Aorta (tissue), 5 donors: Measurements from ENCODE around the gene CDS1. TPM values are rescaled to one million over a fixed set of nuclear protein-coding genes. Genes with fewer than 3 reads are reported as not detected.

Source experiments
- ATAC-seq: fragments of 200-7000 bp; cut with Tn5 transposase; one replicate; pipeline ENCODE4 v1.9.1; 2022; ENCODE audit warnings: moderate library complexity; ENCODE audit not compliant: low FRiP score
- DNase-seq, 2 donors: peaks; one replicate each; pipeline ENCODE4 v3.0.0-alpha.2; 2020
- H3K27ac ChIP-seq, 2 donors: one replicate each; pipeline ENCODE4 v1.5.1; 2013; ENCODE audit warnings: low read length in 2 of 2, mild to moderate bottlenecking in 2 of 2, moderate library complexity in 2 of 2, control low read depth in 1 of 2, inconsistent platforms in 1 of 2, low read depth in 1 of 2
- H3K27me3 ChIP-seq, 2 donors: one replicate each; pipeline ENCODE4 v1.6.1; 2013; ENCODE audit warnings: control low read depth in 1 of 2, low read length in 1 of 2, mild to moderate bottlenecking in 1 of 2, moderate library complexity in 1 of 2; ENCODE audit not compliant: insufficient read depth in 2 of 2, control insufficient read depth in 1 of 2
- H3K36me3 ChIP-seq, 2 donors: one replicate each; pipeline ENCODE4 v1.6.1; 2013; ENCODE audit warnings: control low read depth in 1 of 2, low read length in 1 of 2, mild to moderate bottlenecking in 1 of 2; ENCODE audit not compliant: insufficient read depth in 2 of 2, control insufficient read depth in 1 of 2
- H3K4me1 ChIP-seq, 2 donors: one replicate each; pipeline ENCODE4 v1.6.1; 2013; ENCODE audit warnings: low read length in 2 of 2, control low read depth in 1 of 2, mild to moderate bottlenecking in 1 of 2, moderate library complexity in 1 of 2; ENCODE audit not compliant: insufficient read depth in 2 of 2, control insufficient read depth in 1 of 2
- H3K4me3 ChIP-seq, 2 donors: one replicate each; pipeline ENCODE4 v1.5.1; 2013; ENCODE audit warnings: low read length in 2 of 2, control low read depth in 1 of 2, mild to moderate bottlenecking in 1 of 2
- H3K9me3 ChIP-seq: one replicate; pipeline ENCODE4 v1.6.1; 2013; ENCODE audit warnings: mild to moderate bottlenecking, low read length; ENCODE audit not compliant: control insufficient read depth
- WGBS, 2 donors: extraction: QIAGEN DNeasy Blood & Tissue Kit; methylation state at CpG; one replicate each; pipeline ENCODE4 v1.1.7; 2013; 5-methylcytosine and 5-hydroxymethylcytosine counted together
- intact Hi-C, 2 donors: fragments of 100-400 bp; cut with DNase I; formaldehyde crosslinking; loops; one replicate each; pipeline versions ENCODE4 v1.14.2 to v1.15.0; 2022
- polyA plus RNA-seq, 2 donors: library from polyadenylated mRNA; stranded (reverse); fragments of 200-250 nt; gene quantifications; one replicate each; pipeline ENCODE4 v1.2.3, GENCODE V29; 2013
- total RNA-seq, 2 donors: library from RNA; stranded (reverse); fragmentation: NEBNext Ultra II Directional; extraction: Animal tissue kit (Norgen Biotek cat#: 25700); gene quantifications; one replicate each; pipeline ENCODE4 v1.2.1, GENCODE V29; 2021
- donor health status: healthy with polysubstance abuse.
- donor health status: Bipolar disorder and iron deficiency.
- donor health status: DM: no; HTN: no; CAD: no.
- donor health status: DM: no; HTN: no; CAD: no.
- donor health status: DM: yes; HTN: yes; CAD: no.

CDS1 gene
- total and polyA plus RNA-seq, 4 donors = 0.33 to 4.8 (median 0.43) TPM

DNA sequence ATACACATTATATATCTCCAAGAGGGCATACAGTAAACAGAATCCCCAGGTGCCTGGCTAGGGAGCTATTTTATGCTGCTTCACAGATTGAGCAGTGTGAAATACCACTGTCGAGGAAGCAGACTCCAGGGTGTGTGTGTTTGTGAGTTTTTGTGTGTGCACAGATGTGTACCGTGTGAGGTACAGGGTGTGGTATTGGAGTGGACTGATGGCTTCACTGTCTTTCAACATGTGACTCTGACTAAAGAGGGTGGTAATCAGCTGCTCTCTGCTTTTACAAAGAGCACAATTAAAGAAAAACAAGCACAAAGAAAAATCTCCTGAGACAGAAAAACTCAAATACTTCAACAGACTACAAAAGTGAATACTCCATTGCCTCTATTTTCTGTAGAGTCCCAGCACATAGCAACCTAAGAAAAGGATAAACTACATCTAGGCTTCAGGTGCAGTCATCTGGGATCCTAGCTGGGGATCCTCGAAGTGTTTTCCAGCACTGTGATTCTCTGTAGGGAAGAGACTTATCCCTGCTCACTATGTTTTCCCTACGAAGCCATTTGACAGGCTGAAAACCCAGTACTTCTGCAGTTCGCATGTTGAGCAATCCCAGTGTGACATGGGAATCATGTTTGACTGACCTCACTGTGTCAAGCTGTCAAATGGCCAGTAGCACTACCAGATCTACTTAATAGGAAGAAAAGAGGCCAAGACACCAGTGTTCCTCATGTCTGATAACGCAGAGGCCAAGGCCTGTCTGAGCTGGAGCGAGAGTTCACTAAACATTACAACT lies 100.3 kb downstream of the CDS1 start:
- ATAC-seq (no peak), DNase-seq (no peak)
- no peaks in the 10 kb centered on the region for H3K27me3 ChIP-seq
- no peaks in the 10 kb centered on the region for H3K9me3 ChIP-seq
- 83 to 84% methylated on average over 7 of the region's 7 CpGs for WGBS, 2 donors
- H3K27ac ChIP-seq = peak overlapping the region in 1 of 2 donors; percentile 35
- H3K4me1 ChIP-seq = peaks cover 0 to 2% of the 10 kb centered on the region in 2 donors
- intact Hi-C loops = no loop called here
- no peak overlapping the region for H3K4me3 ChIP-seq
- peaks cover 3 to 8% of the 10 kb centered on the region in 2 donors for H3K36me3 ChIP-seq

DNA sequence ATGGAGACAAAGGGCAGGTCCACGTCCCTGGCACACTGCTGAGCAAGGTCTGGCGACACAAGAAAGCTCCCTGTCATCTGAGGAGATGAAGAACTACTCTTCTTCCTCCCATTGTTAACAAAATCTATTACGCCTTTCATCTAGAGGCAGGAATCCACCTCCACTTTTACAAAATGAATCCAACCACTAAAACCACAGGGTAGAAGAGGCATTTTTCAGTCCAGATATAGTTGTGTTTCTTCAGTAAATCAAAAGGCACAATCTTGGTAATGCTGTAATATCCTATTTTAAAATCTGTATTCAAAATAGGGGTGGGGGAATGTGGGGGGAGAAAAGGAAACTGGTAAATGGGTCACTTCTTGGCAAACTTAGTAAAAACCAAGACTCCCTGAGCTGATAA lies 101.4 kb downstream of the CDS1 start:
- Histone ChIP-seq H3K27ac (no peak overlapping the region), H3K9me3 (no peaks in the 10 kb centered on the region), H3K4me3 (no peak overlapping the region), H3K27me3 (no peaks in the 10 kb centered on the region), H3K4me1 (peaks cover 0 to 2% of the 10 kb centered on the region in 2 donors), H3K36me3 (peaks cover 2 to 8% of the 10 kb centered on the region in 2 donors)
- intact Hi-C loops = no loop called here
- ATAC-seq = no peak
- DNase-seq = no peak
- 85% methylated on average over 3 of the region's 3 CpGs for whole genome bisulfite sequencing, 2 donors

DNA sequence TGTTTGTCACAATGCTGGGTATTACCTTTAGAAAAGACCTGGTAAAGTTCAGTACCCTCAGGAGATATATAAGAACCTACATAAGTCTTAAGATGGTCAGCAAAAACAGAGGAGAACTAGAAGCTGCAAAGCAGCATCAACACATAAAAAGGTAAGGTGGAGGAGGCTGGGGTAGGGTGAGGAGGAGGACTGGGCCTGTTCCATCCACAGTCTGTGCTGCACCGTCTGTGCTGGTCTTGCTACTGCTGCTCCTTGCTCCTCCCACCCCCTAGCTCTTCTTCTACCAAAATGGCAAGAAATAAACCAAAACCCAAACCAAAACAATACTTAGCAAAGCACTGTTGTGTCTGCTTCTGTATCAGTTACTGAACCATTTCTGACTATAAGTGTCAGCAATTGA lies 102.2 kb downstream of the CDS1 start:
- Histone ChIP-seq H3K9me3 (no peaks in the 10 kb centered on the region), H3K36me3 (peaks cover 2 to 8% of the 10 kb centered on the region in 2 donors), H3K4me1 (peaks cover 0 to 2% of the 10 kb centered on the region in 2 donors), H3K27me3 (no peaks in the 10 kb centered on the region), H3K27ac (no peak overlapping the region), H3K4me3 (no peak overlapping the region)
- ATAC-seq = no peak
- intact Hi-C loops = no loop called here
- DNase-seq = no peak
- 14 to 40% methylated on average over 1 of the region's 1 CpG for WGBS, 2 donors

DNA sequence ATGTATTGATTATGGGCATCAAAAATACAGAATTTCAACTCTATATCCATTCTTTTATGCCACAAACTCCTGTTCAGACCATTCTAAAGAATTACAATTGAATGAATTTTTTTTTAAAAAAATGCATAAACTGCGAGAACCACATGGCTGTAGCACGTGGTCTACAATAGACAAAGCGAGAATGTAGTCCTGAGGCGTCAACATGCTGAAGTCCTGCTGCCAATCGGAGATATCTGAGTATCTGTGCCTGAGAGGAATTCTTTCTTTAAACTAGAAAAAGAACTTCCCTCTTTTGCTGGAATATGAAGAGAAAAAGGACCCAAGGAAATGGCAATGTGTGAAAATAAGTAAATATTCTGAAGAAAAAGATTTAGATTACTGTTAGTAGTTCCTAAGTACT lies 105.7 kb downstream of the CDS1 start:
- intact Hi-C loops = no loop called here
- ATAC-seq (no peak), DNase-seq (no peak)
- Histone ChIP-seq H3K27ac (no peak overlapping the region), H3K36me3 (peaks cover 2 to 9% of the 10 kb centered on the region in 2 donors), H3K4me3 (no peak overlapping the region), H3K9me3 (no peaks in the 10 kb centered on the region), H3K4me1 (no peaks in the 10 kb centered on the region), H3K27me3 (no peaks in the 10 kb centered on the region)
- 95% methylated on average over 5 of the region's 5 CpGs for WGBS, 2 donors

DNA sequence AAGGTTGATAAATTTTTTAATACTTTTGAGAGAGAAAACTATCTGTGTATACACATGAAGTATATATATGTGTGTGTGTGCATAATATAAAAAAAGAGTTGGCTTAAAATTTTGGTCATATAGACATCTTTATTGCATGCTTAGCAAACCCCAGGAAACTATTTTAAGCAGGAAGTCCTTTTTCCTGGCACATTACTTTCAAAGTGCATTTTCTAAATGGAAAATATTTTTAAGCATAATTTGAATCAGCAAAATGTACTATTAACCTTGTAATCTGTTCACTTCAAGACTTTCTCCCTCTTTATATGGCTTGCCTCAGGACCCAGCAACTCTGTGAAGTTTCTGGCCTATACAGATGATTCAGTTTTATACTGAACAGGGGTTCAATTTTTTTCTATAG lies 106.3 kb downstream of the CDS1 start:
- intact Hi-C loops = no loop called here
- H3K36me3 ChIP-seq = peaks cover 2 to 6% of the 10 kb centered on the region in 2 donors

DNA sequence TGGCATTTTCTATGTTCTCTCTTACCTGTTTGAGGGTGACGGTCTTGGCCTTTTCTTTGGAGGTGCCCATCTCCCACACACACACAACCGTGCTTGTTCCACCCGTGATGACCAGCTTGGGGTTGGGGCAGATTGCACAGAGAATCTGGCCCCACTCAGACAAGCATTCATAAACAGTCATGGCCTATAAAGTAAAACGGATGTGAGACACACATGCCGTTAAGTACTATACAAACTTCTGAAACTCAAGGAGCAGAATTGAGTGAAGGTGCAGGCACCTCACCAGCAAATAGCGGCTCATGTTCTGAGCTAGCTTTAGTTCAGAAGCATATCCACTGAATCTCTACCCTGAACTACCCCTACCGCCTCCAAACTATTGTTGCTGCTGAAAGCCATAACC lies 107.6 kb downstream of the CDS1 start:
- Histone ChIP-seq H3K4me1 (no peaks in the 10 kb centered on the region), H3K4me3 (no peak overlapping the region), H3K9me3 (no peaks in the 10 kb centered on the region), H3K27me3 (no peaks in the 10 kb centered on the region), H3K36me3 (peaks cover 7 to 10% of the 10 kb centered on the region in 2 donors), H3K27ac (no peak overlapping the region)
- intact Hi-C loops = no loop called here
- DNase-seq (no peak), ATAC-seq (no peak)
- WGBS, 2 donors = 91 to 96% methylated on average over 7 of the region's 7 CpGs

More for the DNA sequence above, 106.3 kb downstream of the CDS1 start:
- Histone ChIP-seq H3K9me3 (no peaks in the 10 kb centered on the region), H3K27me3 (no peaks in the 10 kb centered on the region), H3K4me3 (no peak overlapping the region), H3K4me1 (no peaks in the 10 kb centered on the region), H3K27ac (no peak overlapping the region)
- ATAC-seq (no peak), DNase-seq (no peak)

DNA sequence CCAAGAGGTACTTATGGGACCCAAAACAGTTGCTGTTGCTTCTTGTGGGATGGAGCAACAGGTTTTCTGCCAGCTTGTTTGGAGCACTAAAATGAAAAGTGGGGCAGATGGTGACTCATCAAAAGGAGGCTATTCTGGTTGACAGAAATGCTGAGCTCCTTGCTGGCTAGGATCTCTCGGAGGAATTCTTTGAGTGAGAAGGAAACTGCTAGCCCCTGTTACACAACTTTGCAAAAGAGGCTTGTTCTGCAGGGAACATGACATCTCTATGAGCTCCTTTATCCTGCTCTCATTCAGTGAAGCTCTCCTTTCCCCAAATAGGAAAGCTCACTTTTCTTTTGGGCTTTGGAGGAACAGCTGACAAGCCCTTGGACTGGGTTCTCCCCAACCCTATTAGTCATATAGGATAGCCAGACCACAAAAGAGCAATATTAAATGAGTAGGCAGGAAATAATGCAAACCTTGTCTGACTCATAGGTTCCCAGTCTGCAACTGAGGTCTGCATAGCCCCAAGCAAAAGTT lies 108.3 kb downstream of the CDS1 start:
- H3K4me3 ChIP-seq = no peak overlapping the region
- H3K36me3 ChIP-seq = peaks cover 8 to 10% of the 10 kb centered on the region in 2 donors
- ATAC-seq (peak; percentile 36), DNase-seq (no peak)
- peak overlapping the region in 1 of 2 donors; percentile 33 for H3K27ac ChIP-seq
- H3K27me3 ChIP-seq = no peaks in the 10 kb centered on the region
- intact Hi-C loops = no loop called here
- 10 to 18% methylated on average over 1 of the region's 1 CpG for WGBS, 2 donors
- H3K4me1 ChIP-seq = no peaks in the 10 kb centered on the region
- no peaks in the 10 kb centered on the region for H3K9me3 ChIP-seq

DNA sequence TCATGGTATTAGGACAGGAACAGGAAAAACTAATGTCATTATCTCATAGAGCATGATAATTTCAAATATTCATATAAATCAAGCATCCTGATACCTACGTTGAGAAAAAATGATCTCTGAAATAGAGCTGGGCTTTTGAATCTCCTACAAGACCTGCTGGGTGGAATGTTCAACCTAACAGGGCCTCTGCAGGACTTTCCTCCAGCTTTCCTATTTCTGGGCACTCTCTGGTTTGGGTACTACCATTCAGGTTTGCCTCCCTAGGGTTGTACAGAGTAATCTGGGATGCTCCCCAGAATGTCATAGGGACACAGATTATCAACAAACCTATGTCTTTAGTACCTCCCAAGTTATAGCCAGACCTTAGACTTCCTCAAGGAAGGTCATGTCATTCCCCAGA lies 108.9 kb downstream of the CDS1 start:
- WGBS, 2 donors = 84 to 94% methylated on average over 1 of the region's 1 CpG
- Histone ChIP-seq H3K9me3 (no peaks in the 10 kb centered on the region), H3K4me1 (no peaks in the 10 kb centered on the region), H3K36me3 (peaks cover 8 to 10% of the 10 kb centered on the region in 2 donors), H3K27ac (peak overlapping the region in 1 of 2 donors; percentile 36), H3K4me3 (no peak overlapping the region), H3K27me3 (no peaks in the 10 kb centered on the region)
- no peak for DNase-seq
- no peak for ATAC-seq
- intact Hi-C loops = no loop called here

DNA sequence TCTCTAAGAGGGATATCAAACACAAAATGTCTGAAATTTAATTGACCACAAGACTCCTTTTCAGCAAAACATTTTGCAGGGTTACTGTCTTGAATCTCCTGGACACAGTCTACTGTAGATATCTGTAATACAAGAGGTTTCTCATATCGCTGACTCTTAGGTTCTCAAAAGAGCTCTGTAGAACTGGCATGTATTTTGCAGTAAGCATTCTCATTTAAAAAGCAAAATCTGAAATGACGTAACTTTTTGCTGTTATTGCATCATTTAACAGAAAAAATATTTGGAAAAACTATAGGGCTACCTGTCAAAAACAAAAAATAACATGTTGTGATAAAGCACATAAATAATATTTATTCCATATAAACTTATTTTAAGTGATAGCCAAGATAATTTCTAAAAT lies 114.2 kb downstream of the CDS1 start:
- no peak for ATAC-seq
- H3K27ac ChIP-seq = no peak overlapping the region
- no peak overlapping the region for H3K4me3 ChIP-seq
- H3K36me3 ChIP-seq = peaks cover 4 to 11% of the 10 kb centered on the region in 2 donors
- 93 to 97% methylated on average over 2 of the region's 2 CpGs for WGBS, 2 donors
- no peaks in the 10 kb centered on the region for H3K4me1 ChIP-seq
- H3K27me3 ChIP-seq = no peaks in the 10 kb centered on the region
- no peak for DNase-seq
- intact Hi-C loops = no loop called here
- no peaks in the 10 kb centered on the region for H3K9me3 ChIP-seq
